GM21390 (cell line): ENCODE results near the gene GINS2.

Experiments
- ATAC-seq: cut with Tn5 transposase; IDR thresholded peaks from one replicate; pipeline ENCODE4 v1.9.1; 2021; ENCODE audit not compliant: unreplicated experiment

The GINS2 gene

DNA sequence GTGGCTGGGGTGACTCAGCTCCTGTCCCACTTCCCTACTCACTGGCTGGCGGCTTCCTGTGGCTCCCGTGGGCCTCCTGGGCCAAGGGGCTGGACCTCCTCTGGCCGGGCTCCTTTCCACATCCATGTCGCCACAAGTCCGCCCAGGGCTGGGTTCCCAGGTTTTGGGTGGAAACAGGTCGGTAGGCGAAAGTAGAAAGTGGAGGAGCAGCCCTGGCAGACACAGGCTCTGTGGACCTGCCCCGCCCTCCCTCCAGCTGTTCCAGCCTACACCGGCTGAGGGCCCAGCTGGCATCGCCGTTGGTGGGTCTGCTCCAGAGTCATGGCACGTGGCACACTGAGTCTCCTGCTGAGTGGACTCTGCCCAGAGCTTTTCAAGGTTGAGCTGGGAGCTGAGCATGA is 47.0 kb downstream of the GINS2 start:
- ATAC-seq, result no peak

- no peak for ATAC-seq
Measured at GRCh38 chr16:85641305-85641704, 47.4 kb downstream of the GINS2 start.

GRCh38 chr16:85640585-85640984 is 48.2 kb downstream of the GINS2 start:
- no peak for ATAC-seq

DNA sequence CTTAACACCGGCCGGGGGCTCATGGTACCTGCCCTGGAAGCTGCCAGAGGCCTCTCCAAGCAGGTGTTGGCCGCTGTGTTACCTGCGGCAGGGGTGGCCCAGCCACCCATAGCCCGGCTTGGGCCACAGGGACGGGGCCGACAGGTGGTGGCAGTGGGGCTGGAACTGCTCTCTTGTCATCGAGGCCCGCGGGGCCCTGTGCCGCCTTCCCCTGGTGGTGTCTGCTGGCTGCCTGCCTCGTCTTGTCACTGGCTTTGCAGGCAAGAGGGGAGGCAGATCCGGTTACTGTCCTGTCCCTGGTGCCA is 48.5 kb downstream of the GINS2 start:
- ATAC-seq, result no peak

- ATAC-seq, result no peak
Measured at GRCh38 chr16:85639529-85640253, 49.1 kb downstream of the GINS2 start.

DNA sequence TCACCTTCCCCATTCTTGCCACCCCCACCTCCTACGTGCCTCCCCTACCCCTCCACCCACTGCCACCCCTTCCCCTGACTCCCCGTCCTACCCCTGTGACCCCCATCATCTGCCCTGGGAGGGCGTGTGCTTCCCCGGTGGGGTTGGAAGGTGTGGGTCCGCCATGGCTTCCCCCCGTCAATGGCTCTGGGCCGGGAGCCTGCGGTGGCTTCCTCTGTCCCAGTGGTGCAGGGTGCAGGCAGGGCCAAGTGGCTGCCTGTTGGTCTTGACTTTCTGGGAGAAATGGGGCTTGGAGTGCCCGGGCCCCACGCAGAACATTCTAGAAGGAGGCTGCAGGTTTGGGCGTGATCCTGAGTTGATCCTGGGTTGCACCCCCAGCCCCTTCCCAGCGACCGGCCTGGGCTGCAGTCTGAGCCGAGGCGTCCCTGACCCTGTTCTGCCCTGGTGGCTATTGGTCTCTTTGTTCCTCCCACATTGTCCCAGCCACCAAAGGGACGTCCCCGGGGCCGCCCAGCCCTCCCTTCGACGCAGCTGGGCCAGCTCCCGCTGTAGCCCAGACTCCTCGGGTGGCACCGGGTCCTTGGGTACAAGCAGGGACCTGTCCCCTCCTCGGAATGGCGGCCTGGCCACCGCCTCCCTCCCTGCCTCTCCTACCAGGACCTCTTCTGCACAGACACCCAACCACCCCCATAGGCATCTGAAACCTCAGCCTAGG is 49.9 kb downstream of the GINS2 start:
- no peak for ATAC-seq

DNA sequence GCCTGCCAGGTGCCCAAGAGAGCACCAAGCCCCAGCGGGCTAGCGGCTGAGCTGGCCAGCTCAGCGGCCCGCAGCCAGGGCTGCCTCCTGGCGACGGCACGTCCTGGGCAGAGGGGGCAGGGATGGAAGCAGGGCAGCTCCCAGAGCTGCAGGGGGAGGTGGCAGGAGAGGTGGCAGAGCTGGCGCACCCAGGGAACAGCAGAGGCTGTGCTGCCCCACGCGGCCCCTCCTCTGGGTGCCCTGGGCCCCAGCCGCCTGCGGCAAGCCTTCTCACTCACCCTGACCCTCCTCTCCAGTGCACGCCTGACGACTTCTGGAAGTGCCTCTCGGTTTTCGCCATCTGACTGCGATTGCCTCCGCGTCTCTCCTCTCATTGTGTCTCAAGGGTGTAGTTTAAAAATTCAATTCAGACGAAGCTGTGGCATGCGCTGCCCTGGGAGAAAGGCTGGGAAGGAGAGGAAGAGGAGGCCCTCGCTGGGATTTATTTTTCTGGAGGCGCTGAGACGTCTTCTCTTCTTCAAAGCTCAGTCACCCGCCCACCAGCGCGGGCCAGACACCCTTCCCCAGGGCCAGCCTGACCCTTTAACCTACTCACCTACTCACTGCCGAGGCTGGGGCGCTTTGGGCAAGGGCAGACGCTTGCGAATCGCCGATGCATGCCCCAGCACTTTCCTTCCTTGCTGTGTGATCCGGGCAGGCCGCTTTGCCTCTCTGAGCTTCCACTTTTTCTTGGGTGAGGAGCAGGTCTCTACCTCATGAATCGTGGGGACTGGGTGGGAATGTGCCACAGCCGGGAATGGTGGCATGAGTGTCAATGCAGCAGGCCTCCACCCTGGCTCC is 50.7 kb downstream of the GINS2 start:
- ATAC-seq, result no peak

DNA sequence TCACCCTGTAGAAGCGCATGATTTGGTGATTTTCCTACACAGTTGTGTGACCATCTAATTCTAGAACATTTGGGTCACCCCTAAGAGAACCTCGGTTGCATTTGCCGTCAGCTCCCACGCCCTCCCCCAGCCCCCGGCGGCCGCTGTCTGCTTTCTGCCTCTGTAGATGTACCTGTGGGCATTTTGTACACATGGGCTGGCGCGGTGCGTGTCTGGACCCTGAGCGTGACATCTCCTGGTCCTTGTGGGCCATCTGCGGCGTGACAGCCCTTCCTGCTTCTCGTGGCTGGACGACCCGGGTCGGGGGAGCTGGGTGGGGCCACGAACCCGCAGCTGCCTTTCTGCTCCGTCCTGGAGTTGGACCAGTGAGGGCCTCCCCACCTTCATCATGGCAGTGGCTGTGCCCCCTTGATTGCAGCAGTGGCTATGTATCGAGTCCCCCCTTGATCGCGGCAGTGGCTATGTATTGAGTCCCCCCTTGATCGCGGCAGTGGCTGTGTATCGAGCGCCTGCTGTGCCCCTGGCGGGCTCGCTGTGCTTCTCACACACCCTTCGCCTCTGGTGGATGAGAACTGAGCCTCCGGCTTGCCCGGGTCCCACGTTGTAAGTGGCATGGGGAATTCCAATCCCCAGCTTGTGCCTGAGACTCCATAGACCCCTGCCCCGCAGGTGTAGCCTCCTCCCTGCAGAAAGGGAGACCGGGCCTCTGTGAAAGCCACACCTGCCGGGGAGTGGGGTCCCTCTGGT is 51.5 kb downstream of the GINS2 start:
- no peak for ATAC-seq

DNA sequence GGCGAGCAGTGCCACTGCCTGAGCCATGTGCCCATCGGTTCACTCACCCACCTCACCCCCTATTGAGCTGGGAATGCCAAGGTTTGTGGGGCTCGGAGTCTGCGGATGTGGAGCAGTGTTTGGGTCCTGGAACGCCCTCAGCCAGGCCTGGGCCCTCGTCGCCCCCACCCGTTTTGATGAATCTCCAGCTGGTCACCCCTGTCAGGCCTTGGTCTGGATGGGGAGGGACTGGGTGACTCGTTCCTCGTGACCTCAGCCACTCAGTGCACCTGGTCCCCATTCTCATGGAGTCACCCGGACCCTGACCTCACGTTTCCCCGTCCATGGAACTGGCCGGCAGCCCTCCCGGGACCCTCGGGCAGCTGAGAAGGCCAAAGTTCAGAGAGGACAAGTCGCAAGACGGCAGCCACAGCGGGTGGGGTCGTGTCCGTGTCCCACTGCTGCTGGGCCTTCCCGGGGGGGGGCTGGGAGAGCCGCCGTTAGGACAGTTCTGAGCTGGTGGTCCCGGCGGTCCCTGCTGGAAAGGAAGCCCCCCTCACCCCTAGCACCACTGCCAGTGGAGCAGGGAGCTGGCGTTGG is 52.4 kb downstream of the GINS2 start:
- ATAC-seq, result no peak

GRCh38 chr16:85635545-85636140 is 53.1 kb downstream of the GINS2 start:
- no peak for ATAC-seq

GRCh38 chr16:85634747-85635544 is 53.8 kb downstream of the GINS2 start:
- ATAC-seq, result no peak

DNA sequence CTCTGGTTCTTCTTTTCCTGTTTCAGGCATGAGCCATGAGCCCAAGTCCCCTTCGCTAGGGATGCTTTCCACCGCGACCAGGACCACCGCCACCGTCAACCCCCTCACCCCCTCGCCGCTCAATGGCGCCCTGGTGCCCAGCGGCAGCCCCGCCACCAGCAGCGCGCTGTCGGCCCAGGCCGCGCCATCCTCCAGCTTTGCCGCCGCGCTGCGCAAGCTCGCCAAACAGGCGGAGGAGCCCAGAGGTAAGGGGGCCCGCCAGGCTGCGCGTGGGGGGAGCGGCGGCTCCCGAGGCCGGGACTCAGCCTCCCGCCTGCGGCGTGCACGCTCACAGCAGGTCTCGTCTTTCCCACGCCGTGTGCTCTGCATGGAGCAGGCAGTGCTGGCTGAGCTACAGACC is 54.9 kb downstream of the GINS2 start:
- no peak for ATAC-seq

GRCh38 chr16:85633438-85633743 is 55.4 kb downstream of the GINS2 start:
- no peak for ATAC-seq

DNA sequence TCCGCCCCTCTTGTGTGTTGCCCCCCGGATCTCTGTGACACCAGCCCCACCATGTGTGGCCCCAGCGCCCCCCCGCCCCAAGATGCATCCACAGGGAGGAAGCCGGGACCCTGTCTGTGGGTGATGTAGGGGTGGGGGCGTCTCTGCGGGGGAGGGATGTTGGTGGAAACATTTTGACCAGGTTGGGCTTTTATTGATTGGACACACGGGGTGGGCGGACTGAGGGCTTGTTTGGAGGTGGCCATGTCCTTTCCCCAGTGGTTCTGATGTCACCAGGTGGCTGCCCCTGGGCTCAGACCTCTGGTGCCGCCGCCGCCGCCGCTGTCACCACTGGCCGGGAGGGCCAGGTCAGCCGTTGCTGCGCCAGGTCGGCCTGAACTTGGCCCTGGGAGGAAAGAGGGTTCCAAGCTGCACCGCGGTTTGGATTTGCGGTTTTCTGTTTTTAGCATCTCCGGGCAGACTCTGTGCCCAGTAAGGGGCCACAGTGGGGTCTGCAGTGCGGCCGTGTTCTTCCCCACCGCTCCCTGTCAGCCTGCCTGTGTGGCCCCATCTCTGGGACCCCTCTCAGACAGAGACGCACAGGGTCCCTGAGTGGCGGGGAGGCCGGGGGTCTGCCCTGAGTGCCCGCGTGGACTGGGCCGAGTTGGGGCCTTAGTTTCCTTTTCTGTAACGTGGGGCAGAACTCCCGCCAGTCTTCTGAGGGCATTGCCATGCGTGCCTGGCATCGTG is 55.9 kb downstream of the GINS2 start:
- no peak for ATAC-seq

DNA sequence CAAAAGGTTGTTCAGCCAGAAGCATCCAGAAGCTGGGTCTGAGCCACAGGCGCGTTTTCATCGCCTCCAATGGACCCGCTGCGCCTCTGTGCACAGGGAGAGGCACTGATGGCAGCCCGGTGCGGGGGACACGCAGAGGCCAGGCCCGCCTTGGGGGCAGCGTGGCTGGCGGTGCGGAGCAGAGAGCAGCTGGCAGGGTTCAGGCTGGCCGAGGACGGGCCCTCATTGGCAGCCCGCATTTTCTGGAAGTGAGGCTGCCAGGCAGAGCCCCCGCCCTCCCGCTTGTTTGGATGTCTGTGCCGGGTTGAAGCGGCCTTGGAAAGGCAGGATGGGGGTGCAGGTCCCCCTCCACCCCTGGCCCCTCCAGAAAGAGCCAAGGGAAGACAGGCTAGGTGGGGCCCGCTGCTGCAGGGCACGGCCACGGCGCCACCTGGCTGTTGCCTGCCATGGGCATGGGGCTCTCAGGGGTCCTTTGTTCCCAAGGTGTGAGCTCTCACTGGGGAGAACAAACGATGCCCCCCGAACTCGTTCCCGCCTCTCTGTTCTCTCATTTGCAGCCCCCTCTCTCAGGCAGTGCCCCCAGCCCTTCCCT is 56.9 kb downstream of the GINS2 start:
- ATAC-seq, result no peak

- ATAC-seq, result no peak
Measured at GRCh38 chr16:85631230-85631629, 57.5 kb downstream of the GINS2 start.

GRCh38 chr16:85629853-85630252 is 58.9 kb downstream of the GINS2 start:
- no peak for ATAC-seq

DNA sequence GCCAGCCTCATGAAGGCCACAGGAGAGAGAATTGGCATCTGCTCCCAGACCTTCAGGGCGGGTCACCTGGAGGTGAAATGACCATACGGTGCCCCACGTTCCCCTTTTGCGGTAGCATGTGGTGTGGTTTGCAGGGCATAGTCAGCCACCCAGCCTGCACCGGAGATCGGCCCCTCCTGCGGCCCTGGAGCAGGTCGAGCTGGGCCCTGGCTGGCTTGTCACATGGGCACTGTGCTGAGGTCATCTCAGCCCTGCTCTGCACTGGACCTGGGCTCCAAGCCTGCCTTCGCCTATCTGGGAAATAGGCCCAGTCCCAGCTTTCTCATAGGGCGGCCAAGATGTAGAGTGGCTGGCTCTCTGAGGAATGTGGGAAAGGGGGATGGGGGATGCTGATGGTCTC is 59.4 kb downstream of the GINS2 start:
- no peak for ATAC-seq

- ATAC-seq, result no peak
Measured at GRCh38 chr16:85628645-85629044, 60.1 kb downstream of the GINS2 start.
